CD14-positive monocyte (primary cell): Measurements from ENCODE around the gene IRS2. TPM values are rescaled to one million over a fixed set of nuclear protein-coding genes. Genes with fewer than 3 reads are reported as not detected.

Experiments used
- DNase-seq, 3 donors: peaks; one replicate each; pipeline ENCODE4 v3.0.0-alpha.2; 2011 to 2022
- H2AFZ ChIP-seq: 2 replicates; pipeline ENCODE4 v1.6.0; 2012; ENCODE audit warnings: mild to moderate bottlenecking, low read depth, low read length, inconsistent platforms; ENCODE audit not compliant: insufficient read depth, poor library complexity, severe bottlenecking
- H3K27ac ChIP-seq, 2 donors: 1 replicate in 1 of 2; 2 replicates in 1 of 2; pipeline ENCODE4 v1.5.1; 2012 to 2013; ENCODE audit warnings: low read length in 2 of 2, control low read depth in 1 of 2, inconsistent platforms in 1 of 2, low read depth in 1 of 2, mild to moderate bottlenecking in 1 of 2
- H3K27me3 ChIP-seq, 2 donors: one replicate each; pipeline versions ENCODE4 v1.6.0 to v1.6.1; 2011 to 2013; ENCODE audit warnings: low read length in 2 of 2; ENCODE audit not compliant: control insufficient read depth in 2 of 2, insufficient read depth in 2 of 2
- H3K36me3 ChIP-seq, 2 donors: replicated peaks in 1 of 2; 1 replicate in 1 of 2; 2 replicates in 1 of 2; pipeline versions ENCODE4 v1.5.1 to v1.6.1; 2012 to 2013; ENCODE audit warnings: low read length in 2 of 2, control low read depth in 1 of 2, inconsistent platforms in 1 of 2, mild to moderate bottlenecking in 1 of 2; ENCODE audit not compliant: insufficient read depth in 2 of 2, control insufficient read depth in 1 of 2
- H3K4me1 ChIP-seq, 2 donors: 1 replicate in 1 of 2; 2 replicates in 1 of 2; pipeline versions ENCODE4 v1.5.1 to v1.6.1; 2012 to 2013; ENCODE audit warnings: low read length in 2 of 2, control low read depth in 1 of 2, inconsistent platforms in 1 of 2, mild to moderate bottlenecking in 1 of 2, moderate library complexity in 1 of 2; ENCODE audit not compliant: insufficient read depth in 2 of 2, control insufficient read depth in 1 of 2
- H3K4me2 ChIP-seq: replicated peaks from 2 replicates; pipeline ENCODE3; 2012; ENCODE audit warnings: low read length, moderate library complexity, mild to moderate bottlenecking; ENCODE audit not compliant: poor library complexity, severe bottlenecking; ENCODE audit errors: extremely low read depth
- H3K4me3 ChIP-seq, 3 experiments: fragments of 200-600 bp in 1 of 3; sonication (generic) in 1 of 3; replicated peaks in 1 of 3; 1 replicate in 2 of 3; 2 replicates in 1 of 3; pipeline ENCODE4 v1.5.1; 2011 to 2013; ENCODE audit warnings: low read length in 3 of 3, mild to moderate bottlenecking in 3 of 3, control low read depth in 2 of 3, low read depth in 2 of 3, inconsistent platforms in 1 of 3, moderate library complexity in 1 of 3
- H3K79me2 ChIP-seq: 2 replicates; pipeline ENCODE4 v1.6.0; 2012; ENCODE audit warnings: mild to moderate bottlenecking, control low read depth, inconsistent platforms, low read length, moderate library complexity; ENCODE audit not compliant: insufficient read depth
- H3K9ac ChIP-seq: 2 replicates; pipeline ENCODE4 v1.6.0; 2017; ENCODE audit warnings: low read length, mild to moderate bottlenecking; ENCODE audit not compliant: insufficient read depth, poor library complexity, severe bottlenecking
- H3K9me3 ChIP-seq, 2 donors: replicated peaks in 1 of 2; 1 replicate in 1 of 2; 2 replicates in 1 of 2; pipeline versions ENCODE4 v1.5.1 to v1.6.1; 2012 to 2013; ENCODE audit warnings: low read length in 2 of 2, control low read depth in 1 of 2; ENCODE audit not compliant: control insufficient read depth in 1 of 2, insufficient read depth in 1 of 2
- H4K20me1 ChIP-seq: 2 replicates; pipeline ENCODE4 v1.6.0; 2012; ENCODE audit warnings: mild to moderate bottlenecking, low read length, control low read depth, moderate library complexity; ENCODE audit not compliant: insufficient read depth
- H3K27ac Mint-ChIP-seq, 7 donors: one replicate each; pipeline ENCODE4 v1.8.0; 2020; ENCODE audit warnings: mild to moderate bottlenecking in 7 of 7, mixed read lengths in 7 of 7, moderate library complexity in 6 of 7, inconsistent platforms in 2 of 7
- H3K27me3 Mint-ChIP-seq, 3 donors: one replicate each; pipeline ENCODE4 v1.8.0; 2021 to 2022; ENCODE audit warnings: low read depth in 3 of 3, mild to moderate bottlenecking in 3 of 3, mixed read lengths in 3 of 3, moderate library complexity in 3 of 3, inconsistent platforms in 1 of 3
- H3K36me3 Mint-ChIP-seq, 2 donors: one replicate each; pipeline ENCODE4 v1.8.0; 2020; ENCODE audit warnings: mixed read lengths in 2 of 2, inconsistent platforms in 1 of 2, mild to moderate bottlenecking in 1 of 2
- H3K4me1 Mint-ChIP-seq: one replicate; pipeline ENCODE4 v1.8.0; 2020; ENCODE audit warnings: mild to moderate bottlenecking, mixed read lengths
- H3K4me3 Mint-ChIP-seq, 2 donors: one replicate each; pipeline ENCODE4 v1.8.0; 2020; ENCODE audit warnings: mild to moderate bottlenecking in 2 of 2, mixed read lengths in 2 of 2, moderate library complexity in 1 of 2
- H3K9me3 Mint-ChIP-seq, 7 donors: one replicate each; pipeline ENCODE4 v1.8.0; 2020 to 2022; ENCODE audit warnings: mixed read lengths in 7 of 7, mild to moderate bottlenecking in 6 of 7, moderate library complexity in 6 of 7, inconsistent platforms in 2 of 7
- WGBS: methylation state at CpG from one replicate; pipeline ENCODE4 v1.1.5; 2013; ENCODE audit warnings: missing lambda C conversion rate; ENCODE audit not compliant: insufficient coverage; 5-methylcytosine and 5-hydroxymethylcytosine counted together
- intact Hi-C, 2 donors: fragments of 100-400 bp; cut with micrococcal nuclease; formaldehyde crosslinking; loops; one replicate each; pipeline versions ENCODE4 v1.15.0 to v1.15.1; 2023
- polyA minus RNA-seq: library from RNA; depleted of rRNA, polyadenylated mRNA; stranded (reverse); fragments of >200 nt; gene quantifications from 2 replicates; pipeline ENCODE4 v1.2.3, GENCODE V29; 2012
- polyA plus RNA-seq, 3 donors: library from polyadenylated mRNA; depleted of rRNA in 1 of 3; unstranded in 2 of 3; stranded (reverse) in 1 of 3; fragments of 300-500 nt in 2 of 3; fragments of >200 nt in 1 of 3; fragmentation: Illumina TruSeq in 2 of 3; gene quantifications; 1 replicate in 2 of 3; 2 replicates in 1 of 3; pipeline ENCODE4 v1.2.3, GENCODE V29; 2012 to 2021
- total RNA-seq, 12 experiments: library from RNA in 1 of 12; stranded (reverse) in 1 of 12; fragments of 120-200 nt in 1 of 12; gene quantifications; one replicate each; pipeline ENCODE4 v1.2.4 and lab custom pipeline; 2013 to 2026; ENCODE audit warnings: mixed read lengths in 6 of 12, inconsistent platforms in 1 of 12
- TF ChIP-seq, protein P1 (sequence below): fragments of 200-600 bp; IDR thresholded peaks from one replicate; pipeline ENCODE4 v1.8.0; 2022; ENCODE audit warnings: antibody characterized with exemption, mild to moderate bottlenecking

IRS2 gene, protein sequence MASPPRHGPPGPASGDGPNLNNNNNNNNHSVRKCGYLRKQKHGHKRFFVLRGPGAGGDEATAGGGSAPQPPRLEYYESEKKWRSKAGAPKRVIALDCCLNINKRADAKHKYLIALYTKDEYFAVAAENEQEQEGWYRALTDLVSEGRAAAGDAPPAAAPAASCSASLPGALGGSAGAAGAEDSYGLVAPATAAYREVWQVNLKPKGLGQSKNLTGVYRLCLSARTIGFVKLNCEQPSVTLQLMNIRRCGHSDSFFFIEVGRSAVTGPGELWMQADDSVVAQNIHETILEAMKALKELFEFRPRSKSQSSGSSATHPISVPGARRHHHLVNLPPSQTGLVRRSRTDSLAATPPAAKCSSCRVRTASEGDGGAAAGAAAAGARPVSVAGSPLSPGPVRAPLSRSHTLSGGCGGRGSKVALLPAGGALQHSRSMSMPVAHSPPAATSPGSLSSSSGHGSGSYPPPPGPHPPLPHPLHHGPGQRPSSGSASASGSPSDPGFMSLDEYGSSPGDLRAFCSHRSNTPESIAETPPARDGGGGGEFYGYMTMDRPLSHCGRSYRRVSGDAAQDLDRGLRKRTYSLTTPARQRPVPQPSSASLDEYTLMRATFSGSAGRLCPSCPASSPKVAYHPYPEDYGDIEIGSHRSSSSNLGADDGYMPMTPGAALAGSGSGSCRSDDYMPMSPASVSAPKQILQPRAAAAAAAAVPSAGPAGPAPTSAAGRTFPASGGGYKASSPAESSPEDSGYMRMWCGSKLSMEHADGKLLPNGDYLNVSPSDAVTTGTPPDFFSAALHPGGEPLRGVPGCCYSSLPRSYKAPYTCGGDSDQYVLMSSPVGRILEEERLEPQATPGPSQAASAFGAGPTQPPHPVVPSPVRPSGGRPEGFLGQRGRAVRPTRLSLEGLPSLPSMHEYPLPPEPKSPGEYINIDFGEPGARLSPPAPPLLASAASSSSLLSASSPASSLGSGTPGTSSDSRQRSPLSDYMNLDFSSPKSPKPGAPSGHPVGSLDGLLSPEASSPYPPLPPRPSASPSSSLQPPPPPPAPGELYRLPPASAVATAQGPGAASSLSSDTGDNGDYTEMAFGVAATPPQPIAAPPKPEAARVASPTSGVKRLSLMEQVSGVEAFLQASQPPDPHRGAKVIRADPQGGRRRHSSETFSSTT (N-terminal part only)
- total RNA-seq (2013): 9.4 TPM
- polyA plus RNA-seq (10 to 100 TPM in 1 of 3 donors, 1 to 10 TPM in 2; 2.4 to 27.1 (median 3.5) TPM), polyA minus RNA-seq (24.0 and 37.1 TPM in 2 replicates), total RNA-seq (lab: John Stamatoyannopoulos, UW) (99.1 to 350 (median 205) reads per million in 11 experiments)

DNA sequence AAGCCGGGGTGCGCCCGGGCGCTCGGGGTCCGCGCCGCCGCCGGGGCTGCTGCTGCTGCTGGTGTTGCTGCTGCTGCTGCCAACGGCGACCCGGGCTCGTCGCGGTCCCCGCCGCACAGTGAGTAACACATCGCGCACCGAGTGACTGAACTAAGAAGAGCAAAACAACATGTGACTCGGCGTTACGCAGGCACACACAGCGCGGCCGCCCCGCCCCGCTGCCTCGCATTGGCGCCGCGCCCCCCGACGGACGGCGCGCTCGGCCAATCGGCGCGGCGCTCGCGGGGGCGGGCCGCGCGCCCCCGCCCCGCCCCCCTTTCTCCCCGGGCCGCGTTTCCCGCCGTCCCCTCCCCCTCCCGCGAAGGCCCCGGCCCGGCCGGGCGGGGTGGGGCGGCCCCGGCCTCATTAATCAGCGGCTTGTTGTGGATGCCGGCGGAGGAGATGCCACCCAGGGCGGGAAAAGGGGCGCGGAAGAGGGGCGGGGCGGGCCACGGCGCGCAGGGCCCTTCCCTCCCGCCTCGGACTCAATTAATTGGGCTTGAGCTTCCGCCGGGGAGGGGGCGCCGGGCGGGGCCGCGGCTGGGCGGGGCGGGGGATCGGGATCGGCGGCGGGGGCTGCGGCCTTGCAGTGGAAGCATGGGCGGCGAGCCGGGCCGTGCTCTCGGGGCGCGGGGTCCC lies at the start of gene IRS2:
TSS of gene IRS2 (minus strand) at position 127 of the 678 bp plus-strand sequence. CDS start 530 bp downstream, outside the sequence.
- under 1% methylated on average over 71 of the region's 98 CpGs for WGBS
- Mint-ChIP-seq H3K36me3 (peaks cover 6 to 16% of the 10 kb centered on the region in 2 donors), H3K4me1 (peaks cover 39% of the 10 kb centered on the region), H3K4me3 (peak within 1 kb of the TSS; percentile 87 to 93), H3K27ac (peak within 1 kb of the TSS in 6 of 7 donors; percentile 77 to 91 (median 84)), H3K27me3 (no peaks in the 10 kb centered on the region), H3K9me3 (peaks cover 0 to 7% (median 3%) of the 10 kb centered on the region in 7 donors)
- peak within 1 kb of the TSS; percentile 96 for H3K4me2 ChIP-seq
- peak within 1 kb of the TSS; percentile 64 to 93 (median 73) for H3K4me3 ChIP-seq
- TF ChIP-seq, protein P1, sequence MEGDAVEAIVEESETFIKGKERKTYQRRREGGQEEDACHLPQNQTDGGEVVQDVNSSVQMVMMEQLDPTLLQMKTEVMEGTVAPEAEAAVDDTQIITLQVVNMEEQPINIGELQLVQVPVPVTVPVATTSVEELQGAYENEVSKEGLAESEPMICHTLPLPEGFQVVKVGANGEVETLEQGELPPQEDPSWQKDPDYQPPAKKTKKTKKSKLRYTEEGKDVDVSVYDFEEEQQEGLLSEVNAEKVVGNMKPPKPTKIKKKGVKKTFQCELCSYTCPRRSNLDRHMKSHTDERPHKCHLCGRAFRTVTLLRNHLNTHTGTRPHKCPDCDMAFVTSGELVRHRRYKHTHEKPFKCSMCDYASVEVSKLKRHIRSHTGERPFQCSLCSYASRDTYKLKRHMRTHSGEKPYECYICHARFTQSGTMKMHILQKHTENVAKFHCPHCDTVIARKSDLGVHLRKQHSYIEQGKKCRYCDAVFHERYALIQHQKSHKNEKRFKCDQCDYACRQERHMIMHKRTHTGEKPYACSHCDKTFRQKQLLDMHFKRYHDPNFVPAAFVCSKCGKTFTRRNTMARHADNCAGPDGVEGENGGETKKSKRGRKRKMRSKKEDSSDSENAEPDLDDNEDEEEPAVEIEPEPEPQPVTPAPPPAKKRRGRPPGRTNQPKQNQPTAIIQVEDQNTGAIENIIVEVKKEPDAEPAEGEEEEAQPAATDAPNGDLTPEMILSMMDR: no peak
- peaks cover 39 to 73% of the 10 kb centered on the region in 2 donors for H3K4me1 ChIP-seq
- peak within 1 kb of the TSS; percentile 40 to 78 for H3K27ac ChIP-seq
- peaks cover 9 to 25% of the 10 kb centered on the region in 2 donors for H3K36me3 ChIP-seq
- H3K9me3 ChIP-seq: peaks cover 0 to 3% of the 10 kb centered on the region in 2 donors
- no peaks in the 10 kb centered on the region for H3K27me3 ChIP-seq
- peaks cover 48% of the 10 kb centered on the region for H3K79me2 ChIP-seq
- peak within 1 kb of the TSS; percentile 89 for H2AFZ ChIP-seq
- intact Hi-C loops: loop anchor here (5.0 to 10.0 kb wide), 4 partner anchors 72 to 622 kb away; no protein-coding TSS in a partner anchor
- peaks cover 38% of the 10 kb centered on the region for H4K20me1 ChIP-seq
- H3K9ac ChIP-seq: peak within 1 kb of the TSS; percentile 82
- peak; percentile 96 to 98 (median 97) for DNase-seq
